NCI-H2107 (cell line): ENCODE measurements around the gene UBE2A.

Experiments used
- DNase-seq: peaks from one replicate; lab custom pipeline; 2025; lab: John Stamatoyannopoulos, UW

UBE2A gene

GRCh38 chrX:119607018-119607389, 32.6 kb downstream of the UBE2A start:
- DNase-seq = no peak

GRCh38 chrX:119614776-119615175, 40.4 kb downstream of the UBE2A start:
- DNase-seq = no peak

- no peak for DNase-seq
Observed at GRCh38 chrX:119617517-119618164, 43.3 kb downstream of the UBE2A start.

- no peak for DNase-seq
Observed at GRCh38 chrX:119618439-119618838, 44.1 kb downstream of the UBE2A start.

GRCh38 chrX:119622356-119623232, 48.2 kb downstream of the UBE2A start:
- no peak for DNase-seq

GRCh38 chrX:119624417-119624816, 50.1 kb downstream of the UBE2A start:
- DNase-seq = no peak

GRCh38 chrX:119624951-119625668, 50.7 kb downstream of the UBE2A start:
- DNase-seq = no peak

GRCh38 chrX:119625843-119626242, 51.5 kb downstream of the UBE2A start:
- no peak for DNase-seq
